22Rv1 (cell line): ENCODE measurements around the gene ACTG1.

ENCODE experiments used
- ZFX ChIP-seq: fragments of 450-650 bp; IDR thresholded peaks from 2 replicates; pipeline ENCODE4 v1.6.1; 2017; ENCODE audit warnings: antibody characterized with exemption, borderline replicate concordance
- TF ChIP-seq, protein P1 (sequence below): fragments of 450-650 bp; IDR thresholded peaks from 2 replicates; pipeline ENCODE4 v1.5.1; 2017; ENCODE audit warnings: mild to moderate bottlenecking

DNA sequence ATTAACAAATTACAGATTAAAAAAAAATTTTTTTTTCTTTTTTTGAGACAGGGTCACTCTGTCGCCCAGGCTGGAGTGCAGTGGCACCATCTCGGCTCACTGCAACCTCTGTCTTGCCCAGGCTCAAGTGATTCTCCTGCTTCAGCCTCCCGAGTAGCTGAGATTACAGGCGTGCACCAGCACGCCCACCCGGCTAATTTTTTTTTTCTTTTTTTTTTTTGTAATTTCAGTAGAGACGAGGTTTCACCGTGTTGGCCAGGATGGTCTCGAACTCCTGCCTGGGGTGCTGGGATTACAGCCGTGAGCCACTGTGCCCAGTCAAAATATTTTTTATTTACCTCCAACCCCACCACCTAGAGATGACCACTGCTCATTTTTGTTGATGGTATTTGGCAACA, 25.5 kb downstream of the ACTG1 start:
- TF ChIP-seq, protein P1, sequence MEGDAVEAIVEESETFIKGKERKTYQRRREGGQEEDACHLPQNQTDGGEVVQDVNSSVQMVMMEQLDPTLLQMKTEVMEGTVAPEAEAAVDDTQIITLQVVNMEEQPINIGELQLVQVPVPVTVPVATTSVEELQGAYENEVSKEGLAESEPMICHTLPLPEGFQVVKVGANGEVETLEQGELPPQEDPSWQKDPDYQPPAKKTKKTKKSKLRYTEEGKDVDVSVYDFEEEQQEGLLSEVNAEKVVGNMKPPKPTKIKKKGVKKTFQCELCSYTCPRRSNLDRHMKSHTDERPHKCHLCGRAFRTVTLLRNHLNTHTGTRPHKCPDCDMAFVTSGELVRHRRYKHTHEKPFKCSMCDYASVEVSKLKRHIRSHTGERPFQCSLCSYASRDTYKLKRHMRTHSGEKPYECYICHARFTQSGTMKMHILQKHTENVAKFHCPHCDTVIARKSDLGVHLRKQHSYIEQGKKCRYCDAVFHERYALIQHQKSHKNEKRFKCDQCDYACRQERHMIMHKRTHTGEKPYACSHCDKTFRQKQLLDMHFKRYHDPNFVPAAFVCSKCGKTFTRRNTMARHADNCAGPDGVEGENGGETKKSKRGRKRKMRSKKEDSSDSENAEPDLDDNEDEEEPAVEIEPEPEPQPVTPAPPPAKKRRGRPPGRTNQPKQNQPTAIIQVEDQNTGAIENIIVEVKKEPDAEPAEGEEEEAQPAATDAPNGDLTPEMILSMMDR = no peak
- no peak for TF ChIP-seq ZFX
